Measurements from ENCODE around the gene NKX2-1.

- no peak for TF ChIP-seq POLR2A (IDR thresholded peaks at IDR 0.05)
- no peak for TF ChIP-seq CTCF (IDR thresholded peaks at IDR 0.05)
Measured at GRCh38 chr14:36506732-36507614, 13.1 kb downstream of the NKX2-1 start.

Measured in right lobe of liver (tissue), 4 donors.